Large intestine (tissue), 3 donors: ENCODE results near the gene BBOX1. TPM values are rescaled to one million over a fixed set of nuclear protein-coding genes. Genes with fewer than 3 reads are reported as not detected.
"Not testable (repeated sequence)": the region's sequence is repeated elsewhere in the genome, so short reads cannot be mapped to it uniquely, and the experiment has no call there.

Experiments used
- DNase-seq, 2 donors: peaks; one replicate each; pipeline versions ENCODE4 v3.0.0 to v3.0.0-alpha.2; 2013
- H3K27ac ChIP-seq: one replicate; pipeline ENCODE4 v1.5.1; 2013; ENCODE audit warnings: low read length
- H3K27me3 ChIP-seq: 2 replicates; pipeline ENCODE4 v1.6.1; 2013; ENCODE audit warnings: low read length; ENCODE audit not compliant: control insufficient read depth, insufficient read depth
- H3K36me3 ChIP-seq: 2 replicates; pipeline ENCODE4 v1.6.1; 2013; ENCODE audit warnings: low read length; ENCODE audit not compliant: control insufficient read depth, insufficient read depth
- H3K4me1 ChIP-seq: one replicate; pipeline ENCODE4 v1.6.1; 2013; ENCODE audit warnings: low read length; ENCODE audit not compliant: control insufficient read depth, insufficient read depth
- H3K4me3 ChIP-seq: one replicate; pipeline ENCODE4 v1.5.1; 2013; ENCODE audit warnings: low read length
- H3K9me3 ChIP-seq: one replicate; pipeline ENCODE4 v1.6.1; 2013; ENCODE audit warnings: mild to moderate bottlenecking, low read depth, low read length, moderate library complexity; ENCODE audit not compliant: control insufficient read depth
- WGBS: methylation state at CpG from one replicate; pipeline ENCODE4 v1.1.5; 2013; ENCODE audit warnings: low lambda C conversion rate; ENCODE audit not compliant: insufficient coverage; 5-methylcytosine and 5-hydroxymethylcytosine counted together
- polyA plus RNA-seq: library from polyadenylated mRNA; unstranded; fragments of 120-200 nt; gene quantifications from one replicate; pipeline ENCODE4 v1.2.1, GENCODE V29; 2013

Gene BBOX1
- polyA plus RNA-seq, 1 donor, result 0.96 TPM

- WGBS, result 80% methylated on average over 1 of the region's 1 CpG
- H3K36me3 ChIP-seq, result no peaks in the 10 kb centered on the region
- no peaks in the 10 kb centered on the region for H3K27me3 ChIP-seq
- H3K4me3 ChIP-seq, result no peak overlapping the region
- DNase-seq, result no peak
- no peak overlapping the region for H3K27ac ChIP-seq
- no peaks in the 10 kb centered on the region for H3K4me1 ChIP-seq
- no peaks in the 10 kb centered on the region for H3K9me3 ChIP-seq
Observed at GRCh38 chr11:27120211-27120610, 79.6 kb downstream of the BBOX1 start.

GRCh38 chr11:27122001-27122400 is 81.4 kb downstream of the BBOX1 start:
- no peak overlapping the region for H3K27ac ChIP-seq
- H3K9me3 ChIP-seq, result no peaks in the 10 kb centered on the region
- H3K36me3 ChIP-seq, result no peaks in the 10 kb centered on the region
- no peak for DNase-seq
- no peak overlapping the region for H3K4me3 ChIP-seq
- H3K27me3 ChIP-seq, result no peaks in the 10 kb centered on the region
- WGBS, result 87% methylated on average over 4 of the region's 4 CpGs
- H3K4me1 ChIP-seq, result no peaks in the 10 kb centered on the region

GRCh38 chr11:27124514-27125264 is 84.1 kb downstream of the BBOX1 start:
- no peaks in the 10 kb centered on the region for H3K36me3 ChIP-seq
- no peak overlapping the region for H3K27ac ChIP-seq
- H3K4me1 ChIP-seq, result no peaks in the 10 kb centered on the region
- no peaks in the 10 kb centered on the region for H3K9me3 ChIP-seq
- no peak for DNase-seq
- WGBS, result no CpG with 5 or more reads among the region's 7 CpGs
- H3K27me3 ChIP-seq, result no peaks in the 10 kb centered on the region
- H3K4me3 ChIP-seq, result no peak overlapping the region

- H3K27ac ChIP-seq, result no peak overlapping the region
- DNase-seq, result no peak
- no peaks in the 10 kb centered on the region for H3K9me3 ChIP-seq
- no peaks in the 10 kb centered on the region for H3K4me1 ChIP-seq
- H3K27me3 ChIP-seq, result no peaks in the 10 kb centered on the region
- no peak overlapping the region for H3K4me3 ChIP-seq
- no peaks in the 10 kb centered on the region for H3K36me3 ChIP-seq
Observed at GRCh38 chr11:27129686-27130085, 89.1 kb downstream of the BBOX1 start.

- no peaks in the 10 kb centered on the region for H3K36me3 ChIP-seq
- no peak for DNase-seq
- H3K27me3 ChIP-seq, result no peaks in the 10 kb centered on the region
- no peaks in the 10 kb centered on the region for H3K9me3 ChIP-seq
- no peaks in the 10 kb centered on the region for H3K4me1 ChIP-seq
- H3K27ac ChIP-seq, result no peak overlapping the region
- no peak overlapping the region for H3K4me3 ChIP-seq
Observed at GRCh38 chr11:27130806-27131205, 90.2 kb downstream of the BBOX1 start.

- WGBS, result 100% methylated on average over 1 of the region's 8 CpGs
- H3K4me3 ChIP-seq, H3K27ac ChIP-seq, H3K4me1 ChIP-seq, DNase-seq, H3K9me3 ChIP-seq, H3K27me3 ChIP-seq, H3K36me3 ChIP-seq: not testable (repeated sequence)
Observed at GRCh38 chr11:27135924-27136329, 95.3 kb downstream of the BBOX1 start.

- Histone ChIP-seq H3K36me3 (no peaks in the 10 kb centered on the region), H3K4me1 (no peaks in the 10 kb centered on the region), H3K9me3 (peaks cover 5% of the 10 kb centered on the region), H3K27me3 (no peaks in the 10 kb centered on the region), H3K4me3 (no peak overlapping the region), H3K27ac (no peak overlapping the region)
- no peak for DNase-seq
Observed at GRCh38 chr11:27138716-27139115, 98.1 kb downstream of the BBOX1 start.

- DNase-seq, result no peak
- peaks cover 5% of the 10 kb centered on the region for H3K9me3 ChIP-seq
- no peaks in the 10 kb centered on the region for H3K36me3 ChIP-seq
- no peaks in the 10 kb centered on the region for H3K4me1 ChIP-seq
- H3K27me3 ChIP-seq, result no peaks in the 10 kb centered on the region
- no peak overlapping the region for H3K27ac ChIP-seq
- no peak overlapping the region for H3K4me3 ChIP-seq
Observed at GRCh38 chr11:27139742-27140367, 99.2 kb downstream of the BBOX1 start.

GRCh38 chr11:27141576-27141975 is 101.0 kb downstream of the BBOX1 start:
- H3K27ac ChIP-seq, result no peak overlapping the region
- no peak overlapping the region for H3K4me3 ChIP-seq
- 100% methylated on average over 1 of the region's 1 CpG for WGBS
- H3K36me3 ChIP-seq, result no peaks in the 10 kb centered on the region
- no peak for DNase-seq
- no peaks in the 10 kb centered on the region for H3K4me1 ChIP-seq
- H3K9me3 ChIP-seq, result peaks cover 5% of the 10 kb centered on the region
- no peaks in the 10 kb centered on the region for H3K27me3 ChIP-seq

- Histone ChIP-seq H3K27ac (no peak overlapping the region), H3K9me3 (no peaks in the 10 kb centered on the region), H3K4me3 (no peak overlapping the region), H3K27me3 (no peaks in the 10 kb centered on the region), H3K4me1 (no peaks in the 10 kb centered on the region), H3K36me3 (no peaks in the 10 kb centered on the region)
- 100% methylated on average over 1 of the region's 1 CpG for WGBS
- no peak for DNase-seq
Observed at GRCh38 chr11:27147916-27148315, 107.3 kb downstream of the BBOX1 start.

GRCh38 chr11:27148506-27148905 is 107.9 kb downstream of the BBOX1 start:
- no peak overlapping the region for H3K27ac ChIP-seq
- DNase-seq, result no peak
- H3K36me3 ChIP-seq, result no peaks in the 10 kb centered on the region
- no peaks in the 10 kb centered on the region for H3K9me3 ChIP-seq
- H3K4me3 ChIP-seq, result no peak overlapping the region
- no peaks in the 10 kb centered on the region for H3K27me3 ChIP-seq
- no peaks in the 10 kb centered on the region for H3K4me1 ChIP-seq
